ENCODE data around the gene CST7.

CST7 gene

GRCh38 chr20:24915440-24915839, 33.6 kb upstream of the CST7 start:
- in situ Hi-C loops (cut with HindIII; ENCODE audit: low pct_ligation_motif_present, low sequenced_read_pairs), result no loop called here
- H3K27me3 ChIP-seq (replicated peaks), result no peaks in the 10 kb centered on the region
- TF ChIP-seq CTCF (IDR thresholded peaks at IDR 0.05; ENCODE audit: low read depth, low read length, missing control alignments), result no peak
- no peak for DNase-seq
- H3K36me3 ChIP-seq (replicated peaks), result no peaks in the 10 kb centered on the region
- no peak overlapping the region for H3K4me3 ChIP-seq (ENCODE audit: low read depth, low read length)
- H3K27ac ChIP-seq, result no peak overlapping the region

GRCh38 chr20:24915892-24916291, 33.2 kb upstream of the CST7 start:
- no peaks in the 10 kb centered on the region for H3K27me3 ChIP-seq (replicated peaks)
- no peaks in the 10 kb centered on the region for H3K36me3 ChIP-seq (replicated peaks)
- in situ Hi-C loops (cut with HindIII; ENCODE audit: low pct_ligation_motif_present, low sequenced_read_pairs), result no loop called here
- H3K4me3 ChIP-seq (ENCODE audit: low read depth, low read length), result no peak overlapping the region
- no peak for TF ChIP-seq CTCF (IDR thresholded peaks at IDR 0.05; ENCODE audit: low read depth, low read length, missing control alignments)
- no peak for DNase-seq
- no peak overlapping the region for H3K27ac ChIP-seq

DNA sequence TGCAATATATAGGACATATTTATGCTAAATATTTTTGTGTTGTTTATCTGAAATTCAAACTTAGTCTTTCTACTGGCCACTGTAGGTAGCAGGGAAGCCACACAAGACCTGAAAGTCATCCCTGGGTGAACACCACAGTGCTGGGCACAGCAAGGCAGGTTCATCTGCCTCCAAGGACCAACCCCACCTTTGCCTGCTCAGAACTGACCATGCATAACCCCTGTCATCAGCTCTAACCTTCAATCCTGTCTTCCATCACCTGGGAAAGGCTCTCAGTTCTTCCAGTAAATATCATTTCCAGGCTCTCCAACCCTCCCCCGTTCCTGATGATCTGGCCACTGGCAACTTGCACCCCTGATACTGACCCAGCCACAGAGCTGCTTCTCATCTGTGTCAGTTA, 32.7 kb upstream of the CST7 start:
- Histone ChIP-seq H3K36me3 (replicated peaks) (no peaks in the 10 kb centered on the region), H3K27ac (no peak overlapping the region), H3K27me3 (replicated peaks) (no peaks in the 10 kb centered on the region), H3K4me3 (ENCODE audit: low read depth, low read length) (no peak overlapping the region)
- TF ChIP-seq CTCF (IDR thresholded peaks at IDR 0.05; ENCODE audit: low read depth, low read length, missing control alignments), result no peak
- DNase-seq, result no peak
- in situ Hi-C loops (cut with HindIII; ENCODE audit: low pct_ligation_motif_present, low sequenced_read_pairs), result no loop called here

DNA sequence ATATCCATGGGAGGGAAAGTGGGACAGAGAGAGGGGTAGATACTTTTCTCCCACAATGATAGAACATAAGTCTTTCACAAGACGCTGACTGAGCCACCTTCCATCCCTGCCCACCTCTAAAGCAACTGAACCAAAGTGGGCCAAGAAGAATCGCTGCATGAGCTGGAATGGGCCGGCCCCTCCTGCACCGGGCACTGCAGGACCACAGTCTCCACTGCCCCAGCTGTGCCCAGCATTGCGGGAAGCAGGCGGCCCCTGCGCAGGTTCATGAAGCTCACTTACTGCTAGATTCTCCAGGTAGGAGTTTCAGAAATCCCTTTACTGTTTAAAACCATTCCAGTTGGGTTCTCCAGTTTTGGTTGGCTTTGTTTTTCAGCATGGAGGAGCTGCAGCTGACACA, 32.0 kb upstream of the CST7 start:
- no peak for DNase-seq
- no peak for TF ChIP-seq CTCF (IDR thresholded peaks at IDR 0.05; ENCODE audit: low read depth, low read length, missing control alignments)
- Histone ChIP-seq H3K4me3 (ENCODE audit: low read depth, low read length) (no peak overlapping the region), H3K27me3 (replicated peaks) (no peaks in the 10 kb centered on the region), H3K36me3 (replicated peaks) (no peaks in the 10 kb centered on the region), H3K27ac (no peak overlapping the region)
- in situ Hi-C loops (cut with HindIII; ENCODE audit: low pct_ligation_motif_present, low sequenced_read_pairs), result no loop called here

DNA sequence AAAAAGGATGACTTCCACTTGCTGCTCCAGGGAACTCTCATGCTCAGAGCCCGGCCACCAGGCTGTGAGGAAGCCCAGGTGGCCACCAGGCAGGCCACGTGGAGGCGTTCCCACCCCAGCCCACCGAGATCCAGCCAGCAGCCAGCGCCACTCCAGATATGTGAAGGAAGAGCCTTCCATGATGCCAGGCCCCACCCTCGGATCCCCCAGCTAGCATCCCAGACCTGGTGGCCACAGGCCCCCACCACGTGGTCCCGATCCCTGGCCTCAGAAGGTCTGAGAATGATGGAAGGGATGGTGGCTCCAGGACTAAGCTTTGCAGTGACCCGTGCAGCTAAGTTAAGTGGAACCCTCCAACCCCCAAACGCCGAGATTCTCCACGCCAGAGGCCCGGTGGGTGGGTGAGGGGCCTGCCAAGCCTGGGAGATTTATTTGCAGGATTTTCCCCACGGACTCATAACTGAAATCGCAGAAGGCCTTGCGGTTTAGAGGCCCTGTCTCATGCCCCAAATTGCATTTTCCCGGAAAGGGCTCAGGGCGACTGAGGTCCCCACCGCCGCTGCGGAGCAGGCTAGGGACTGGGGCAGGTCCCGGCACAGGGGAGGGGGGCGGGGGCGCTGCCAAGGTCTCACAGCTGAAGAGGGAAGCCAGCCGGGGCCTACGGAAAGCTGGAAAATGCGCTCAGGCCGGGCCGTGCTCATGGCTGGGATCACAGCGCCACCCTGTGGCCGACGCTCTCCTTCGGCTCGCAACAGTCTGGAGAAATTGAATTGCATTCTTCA, 31.1 kb upstream of the CST7 start:
- H3K27ac ChIP-seq, result no peak overlapping the region
- in situ Hi-C loops (cut with HindIII; ENCODE audit: low pct_ligation_motif_present, low sequenced_read_pairs), result no loop called here
- H3K4me3 ChIP-seq (ENCODE audit: low read depth, low read length), result no peak overlapping the region
- no peaks in the 10 kb centered on the region for H3K27me3 ChIP-seq (replicated peaks)
- TF ChIP-seq CTCF (IDR thresholded peaks at IDR 0.05; ENCODE audit: low read depth, low read length, missing control alignments), result peak; percentile 91
- DNase-seq, result peak; percentile 61
- H3K36me3 ChIP-seq (replicated peaks), result no peaks in the 10 kb centered on the region

Measured in brain microvascular endothelial cell (primary cell).